Duodenal mucosa (tissue), 2 donors: Measurements from ENCODE around the gene ADD3.
"Not testable (repeated sequence)": the region's sequence is repeated elsewhere in the genome, so short reads cannot be mapped to it uniquely, and the experiment has no call there.

ENCODE experiments used
- H3K27ac ChIP-seq: one replicate; pipeline ENCODE4 v1.7.0; 2013; ENCODE audit warnings: low read depth, low read length
- H3K27me3 ChIP-seq, 2 donors: one replicate each; pipeline ENCODE4 v1.7.0; 2013; ENCODE audit warnings: low read length in 2 of 2, control low read depth in 1 of 2; ENCODE audit not compliant: insufficient read depth in 2 of 2, control insufficient read depth in 1 of 2
- H3K36me3 ChIP-seq, 2 donors: one replicate each; pipeline ENCODE4 v1.7.0; 2013; ENCODE audit warnings: low read length in 2 of 2, control low read depth in 1 of 2; ENCODE audit not compliant: insufficient read depth in 2 of 2, control insufficient read depth in 1 of 2
- H3K4me1 ChIP-seq, 2 donors: one replicate each; pipeline ENCODE4 v1.7.0; 2013; ENCODE audit warnings: low read length in 2 of 2, control low read depth in 1 of 2; ENCODE audit not compliant: insufficient read depth in 2 of 2, control insufficient read depth in 1 of 2
- H3K4me3 ChIP-seq, 2 donors: one replicate each; pipeline ENCODE4 v1.7.0; 2013; ENCODE audit warnings: low read length in 2 of 2, low read depth in 1 of 2
- H3K9ac ChIP-seq, 2 donors: one replicate each; pipeline ENCODE4 v1.7.0; 2013; ENCODE audit warnings: low read length in 2 of 2, low read depth in 1 of 2
- H3K9me3 ChIP-seq, 2 donors: one replicate each; pipeline ENCODE4 v1.7.0; 2013; ENCODE audit warnings: low read length in 2 of 2, control low read depth in 1 of 2; ENCODE audit not compliant: control insufficient read depth in 1 of 2

ADD3 gene

DNA sequence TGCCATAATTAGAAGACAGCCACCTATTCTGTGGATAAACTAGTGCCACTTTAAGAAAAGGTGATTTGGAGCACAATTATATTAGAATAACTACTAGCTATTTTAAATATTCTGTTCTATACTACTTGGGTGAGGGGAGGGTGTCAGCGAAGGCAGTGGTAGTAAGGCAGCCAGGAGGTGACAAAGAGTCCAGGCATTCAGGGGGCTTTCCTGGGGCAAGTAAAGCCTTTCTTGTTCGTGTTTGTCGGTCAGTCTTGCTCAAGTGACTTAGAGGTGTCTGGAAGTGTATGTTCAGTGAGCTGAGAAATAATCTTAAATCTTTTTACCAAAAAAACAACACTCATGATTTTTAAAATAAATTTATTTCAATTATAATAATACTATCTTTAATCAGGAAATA is 34.4 kb downstream of the ADD3 start:
- no peaks in the 10 kb centered on the region for H3K27me3 ChIP-seq
- H3K9me3 ChIP-seq = no peaks in the 10 kb centered on the region
- no peak overlapping the region for H3K27ac ChIP-seq
- H3K4me1 ChIP-seq = peaks cover 3 to 13% of the 10 kb centered on the region in 2 donors
- no peaks in the 10 kb centered on the region for H3K36me3 ChIP-seq
- H3K9ac ChIP-seq = no peak overlapping the region
- no peak overlapping the region for H3K4me3 ChIP-seq

DNA sequence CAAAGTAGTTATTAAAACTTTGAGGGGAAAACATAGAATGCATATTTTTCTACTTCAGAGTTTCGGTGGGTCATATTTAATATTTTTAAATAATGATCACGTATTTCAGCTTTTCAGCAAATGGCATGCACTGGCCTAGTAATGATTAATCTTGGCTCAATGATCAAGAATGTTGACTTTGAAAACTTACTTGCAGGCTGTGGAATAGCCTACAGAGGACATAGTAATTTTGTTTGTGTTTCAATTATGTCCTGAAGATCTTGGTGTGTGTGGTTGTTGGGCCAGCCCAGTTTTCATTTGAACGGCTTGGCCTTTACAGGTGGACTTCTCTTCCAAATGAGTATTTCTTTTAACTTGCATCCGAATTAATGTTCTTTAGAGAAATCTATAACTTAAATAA is 35.1 kb downstream of the ADD3 start:
- Histone ChIP-seq H3K4me3 (no peak overlapping the region), H3K27me3 (no peaks in the 10 kb centered on the region), H3K9me3 (peaks cover 2% of the 10 kb centered on the region in 2 donors), H3K4me1 (peaks cover 3 to 13% of the 10 kb centered on the region in 2 donors), H3K27ac (no peak overlapping the region), H3K36me3 (peaks cover 0 to under 1% of the 10 kb centered on the region in 2 donors), H3K9ac (no peak overlapping the region)

DNA sequence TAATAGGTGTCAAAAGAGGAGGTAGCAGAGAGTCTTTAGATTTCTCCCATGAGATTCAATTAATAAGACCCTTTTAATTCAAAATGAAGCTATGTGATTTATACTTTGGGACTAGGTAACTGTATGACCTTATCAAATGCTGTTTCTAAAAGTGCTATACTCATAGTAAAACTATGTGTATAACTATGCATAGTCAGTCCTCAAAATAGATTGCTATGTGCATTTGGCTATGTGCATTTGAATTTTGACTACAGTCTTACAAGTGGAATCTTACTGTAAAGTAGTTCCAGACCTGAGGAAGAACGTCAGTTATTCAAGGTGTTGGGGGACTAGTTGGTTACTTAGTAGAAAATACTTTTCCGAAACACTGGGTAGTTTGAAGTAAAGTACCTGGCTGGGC is 36.9 kb downstream of the ADD3 start:
- Histone ChIP-seq H3K27ac (no peak overlapping the region), H3K9me3 (peaks cover 9 to 12% of the 10 kb centered on the region in 2 donors), H3K4me1 (peaks cover 3 to 8% of the 10 kb centered on the region in 2 donors), H3K36me3 (peaks cover 0 to 11% of the 10 kb centered on the region in 2 donors), H3K9ac (no peak overlapping the region), H3K4me3 (no peak overlapping the region), H3K27me3 (no peaks in the 10 kb centered on the region)

DNA sequence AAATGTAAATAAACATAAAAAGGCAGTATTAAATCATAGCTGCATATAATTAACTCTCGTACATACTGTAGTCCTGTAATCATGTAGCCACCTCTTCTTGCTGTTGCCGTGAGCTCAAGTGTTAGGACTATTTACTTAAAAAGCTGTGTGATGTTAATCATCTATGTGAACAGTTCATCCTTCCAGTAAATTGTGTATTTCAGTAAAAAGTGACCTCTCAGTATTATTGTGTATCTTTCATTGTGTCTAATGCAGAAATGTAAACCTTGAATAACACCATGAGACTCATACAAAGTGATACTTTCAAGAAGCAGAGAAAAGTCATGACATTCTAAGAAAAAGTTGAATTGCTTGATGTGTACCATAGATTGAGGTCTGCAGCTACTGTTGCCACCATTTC is 38.0 kb downstream of the ADD3 start:
- no peaks in the 10 kb centered on the region for H3K4me1 ChIP-seq
- H3K36me3 ChIP-seq = peaks cover 0 to 11% of the 10 kb centered on the region in 2 donors
- H3K4me3 ChIP-seq = no peak overlapping the region
- no peaks in the 10 kb centered on the region for H3K27me3 ChIP-seq
- no peak overlapping the region for H3K27ac ChIP-seq
- no peak overlapping the region for H3K9ac ChIP-seq
- peaks cover 9 to 12% of the 10 kb centered on the region in 2 donors for H3K9me3 ChIP-seq

DNA sequence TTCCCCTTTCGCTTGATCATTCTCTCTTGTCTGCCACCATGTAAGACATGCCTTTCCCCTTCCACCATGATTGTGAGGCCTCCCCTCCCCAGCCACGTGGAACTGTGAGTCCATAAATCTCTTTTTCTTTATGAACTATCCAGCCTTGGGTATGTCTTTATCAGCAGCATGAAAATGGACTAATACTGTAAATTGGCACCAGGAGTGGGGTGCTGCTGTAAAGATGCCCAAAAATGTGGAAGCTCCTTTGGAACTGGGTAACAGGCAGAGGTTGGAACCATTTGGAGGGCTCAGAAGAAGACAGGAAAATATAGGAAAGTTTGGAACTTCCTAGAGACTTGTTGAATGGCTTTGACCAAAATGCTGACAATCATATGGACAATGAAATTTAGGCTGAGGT is 40.4 kb downstream of the ADD3 start:
- peaks cover 9 to 12% of the 10 kb centered on the region in 2 donors for H3K9me3 ChIP-seq
- H3K27ac ChIP-seq, H3K9ac ChIP-seq, H3K4me3 ChIP-seq, H3K27me3 ChIP-seq, H3K4me1 ChIP-seq: not testable (repeated sequence)
- peaks cover 0 to 11% of the 10 kb centered on the region in 2 donors for H3K36me3 ChIP-seq

DNA sequence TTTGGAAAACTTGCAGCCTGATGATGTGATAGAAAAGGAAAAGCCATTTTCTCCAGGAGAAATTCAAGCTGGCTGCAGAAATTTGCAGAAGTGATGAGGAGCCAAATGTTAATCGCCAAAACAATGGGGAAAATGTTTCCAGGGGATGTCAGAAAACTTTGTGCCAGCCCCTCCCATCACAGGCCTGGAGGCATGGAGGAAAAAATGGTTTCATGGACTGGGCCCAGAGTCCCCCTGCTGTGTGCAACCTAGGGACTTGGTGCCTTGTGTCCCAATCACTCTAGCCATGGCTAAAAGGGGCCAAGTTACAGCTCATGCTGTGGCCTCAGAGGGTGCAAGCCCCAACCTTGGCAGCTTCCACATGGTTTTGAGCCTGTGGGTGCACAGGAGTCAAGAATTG is 41.0 kb downstream of the ADD3 start:
- H3K36me3 ChIP-seq = peaks cover 0 to 11% of the 10 kb centered on the region in 2 donors

DNA sequence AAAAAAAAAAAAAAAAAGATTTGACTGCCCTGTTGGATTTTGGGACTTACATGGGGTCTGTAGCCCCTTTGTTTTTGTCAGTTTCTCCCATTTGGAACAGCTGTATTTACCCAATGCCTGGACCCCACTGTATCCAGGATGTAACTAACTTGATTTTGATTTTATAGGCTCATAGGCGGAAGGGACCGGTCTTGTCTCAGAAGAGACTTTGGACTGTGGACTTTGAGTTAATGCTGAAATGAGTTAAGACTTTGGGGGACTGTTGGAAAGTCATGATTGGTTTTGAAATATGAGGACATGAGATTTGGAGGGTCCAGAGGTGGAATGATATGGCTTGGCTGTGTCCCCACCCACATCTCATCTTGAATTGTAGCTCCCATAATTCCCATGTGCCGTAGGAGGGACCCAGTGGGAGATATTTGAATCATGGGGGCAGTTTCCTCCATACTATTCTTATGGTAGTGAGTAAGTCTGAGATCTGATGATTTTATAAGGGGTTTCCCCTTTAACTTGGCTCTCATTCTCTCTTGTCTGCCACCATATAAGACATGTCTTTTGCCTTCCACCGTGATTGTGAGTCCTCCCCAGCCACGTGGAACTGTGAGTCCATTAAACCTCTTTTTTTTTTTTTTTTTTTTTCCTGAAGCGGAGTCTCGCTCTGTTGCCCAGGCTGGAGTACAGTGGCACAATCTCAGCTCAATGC is 42.3 kb downstream of the ADD3 start:
- not testable (repeated sequence) for H3K4me1 ChIP-seq, H3K27me3 ChIP-seq, H3K9ac ChIP-seq, H3K4me3 ChIP-seq, H3K27ac ChIP-seq
- Histone ChIP-seq H3K9me3 (peaks cover 9 to 12% of the 10 kb centered on the region in 2 donors), H3K36me3 (peaks cover 0 to 11% of the 10 kb centered on the region in 2 donors)

More for the DNA sequence above, 41.0 kb downstream of the ADD3 start:
- Histone ChIP-seq H3K4me3 (no peak overlapping the region), H3K27ac (no peak overlapping the region), H3K27me3 (no peaks in the 10 kb centered on the region), H3K4me1 (no peaks in the 10 kb centered on the region), H3K9ac (no peak overlapping the region), H3K9me3 (peaks cover 9 to 12% of the 10 kb centered on the region in 2 donors)

DNA sequence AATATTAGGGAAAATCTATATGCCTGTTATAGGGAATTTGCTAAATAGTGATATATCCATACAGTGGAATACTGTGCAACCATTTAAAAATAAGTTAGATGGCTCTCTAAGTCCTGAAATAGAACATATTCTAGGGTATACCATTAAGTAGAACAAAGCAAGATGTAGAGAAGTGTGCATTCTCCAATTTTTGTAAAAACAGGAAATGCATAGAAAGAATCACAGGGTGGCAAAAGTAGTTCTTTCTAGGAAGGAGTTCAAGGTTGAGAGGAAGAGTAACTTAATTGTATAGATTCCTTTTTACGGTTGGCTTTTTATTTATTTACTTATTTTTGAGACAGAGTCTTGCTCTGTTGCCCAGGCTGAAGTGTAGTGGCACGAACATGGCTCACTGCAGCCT is 43.7 kb downstream of the ADD3 start:
- peaks cover 9 to 12% of the 10 kb centered on the region in 2 donors for H3K9me3 ChIP-seq
- peaks cover 0 to 11% of the 10 kb centered on the region in 2 donors for H3K36me3 ChIP-seq
- H3K4me3 ChIP-seq = no peak overlapping the region
- no peak overlapping the region for H3K27ac ChIP-seq
- H3K9ac ChIP-seq = no peak overlapping the region
- H3K27me3 ChIP-seq = no peaks in the 10 kb centered on the region
- H3K4me1 ChIP-seq = peaks cover 5 to 9% of the 10 kb centered on the region in 2 donors

DNA sequence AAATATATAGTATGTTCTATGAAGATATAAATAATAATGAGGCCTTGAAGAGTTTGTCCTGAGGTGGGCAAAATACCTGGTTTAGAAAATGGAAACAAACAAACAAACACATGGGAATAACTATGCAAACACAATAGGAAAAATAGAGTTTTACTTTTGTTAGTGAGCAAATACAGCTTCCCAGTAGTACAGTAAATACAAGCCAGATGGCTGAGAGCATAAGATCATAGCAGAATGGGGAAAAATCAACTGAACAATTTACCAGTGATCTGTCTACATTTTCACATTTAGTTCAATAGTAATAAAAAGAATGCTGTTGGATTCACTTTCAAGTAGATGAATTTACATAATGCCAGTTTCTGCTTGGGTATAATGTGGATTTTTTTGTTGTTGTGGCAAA is 45.1 kb downstream of the ADD3 start:
- Histone ChIP-seq H3K9ac (no peak overlapping the region), H3K36me3 (peaks cover 0 to 11% of the 10 kb centered on the region in 2 donors), H3K27ac (no peak overlapping the region), H3K9me3 (peaks cover 7 to 10% of the 10 kb centered on the region in 2 donors), H3K4me1 (peaks cover 8 to 13% of the 10 kb centered on the region in 2 donors), H3K27me3 (no peaks in the 10 kb centered on the region), H3K4me3 (no peak overlapping the region)

DNA sequence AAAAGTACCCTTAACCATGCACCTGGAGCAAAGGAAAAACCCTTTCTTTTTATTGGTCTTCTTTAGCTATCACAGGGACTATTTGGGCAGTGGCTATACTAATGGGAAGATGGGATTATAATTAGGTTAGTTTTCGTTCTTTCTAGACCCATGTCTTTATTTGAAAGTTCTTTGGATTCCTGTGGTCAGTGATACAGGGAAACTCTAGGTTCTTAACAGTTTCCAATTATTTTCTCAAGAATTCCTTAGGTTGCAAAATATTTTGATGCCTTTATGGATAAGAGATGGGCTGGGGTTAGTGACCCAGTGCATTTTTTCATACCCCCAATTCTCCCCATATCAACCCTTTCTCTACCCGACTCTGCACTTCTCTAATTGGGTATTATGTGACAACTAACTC is 49.0 kb downstream of the ADD3 start:
- no peak overlapping the region for H3K9ac ChIP-seq
- no peaks in the 10 kb centered on the region for H3K9me3 ChIP-seq
- H3K27ac ChIP-seq = no peak overlapping the region
- H3K4me1 ChIP-seq = peaks cover 8 to 30% of the 10 kb centered on the region in 2 donors
- H3K27me3 ChIP-seq = no peaks in the 10 kb centered on the region
- H3K4me3 ChIP-seq = no peak overlapping the region
- H3K36me3 ChIP-seq = no peaks in the 10 kb centered on the region
